Stomach (tissue), 9 donors: Measurements from ENCODE around the gene CARD10. TPM values are rescaled to one million over a fixed set of nuclear protein-coding genes. Genes with fewer than 3 reads are reported as not detected.

Source experiments
- DNase-seq, 2 donors: peaks; one replicate each; pipeline versions ENCODE4 v3.0.0 to v3.0.0-alpha.2; 2013 to 2019
- H3K27ac ChIP-seq, 5 donors: fragments of 200-600 bp in 4 of 5; sonication (generic) in 4 of 5; one replicate each; pipeline ENCODE4 v1.5.1; 2013 to 2019; ENCODE audit warnings: mild to moderate bottlenecking in 1 of 5, moderate library complexity in 1 of 5
- H3K27me3 ChIP-seq, 3 donors: fragments of 200-600 bp; sonication (generic); one replicate each; pipeline ENCODE4 v1.5.1; 2017 to 2019; ENCODE audit warnings: mixed run types in 1 of 3
- H3K36me3 ChIP-seq, 4 donors: fragments of 200-600 bp; sonication (generic); 1 replicate in 3 of 4; 2 replicates in 1 of 4; pipeline ENCODE4 v1.5.1; 2016 to 2019
- H3K4me1 ChIP-seq, 4 donors: fragments of 200-600 bp; sonication (generic); one replicate each; pipeline ENCODE4 v1.5.1; 2016 to 2019
- H3K4me3 ChIP-seq, 4 donors: fragments of 200-600 bp; sonication (generic) in 3 of 4; one replicate each; pipeline ENCODE4 v1.5.1; 2016 to 2019; ENCODE audit warnings: mild to moderate bottlenecking in 1 of 4
- H3K9me3 ChIP-seq, 4 donors: fragments of 200-600 bp; sonication (generic); one replicate each; pipeline ENCODE4 v1.5.1; 2016 to 2019
- EP300 ChIP-seq: sonication (generic); formaldehyde crosslinking; IDR thresholded peaks from one replicate; pipeline ENCODE4 v1.6.1; 2017; ENCODE audit warnings: antibody characterized with exemption
- POLR2A ChIP-seq, 4 donors: fragments of 450-650 bp; IDR thresholded peaks; one replicate each; pipeline ENCODE4 v1.6.1; 2016; ENCODE audit warnings: antibody characterized with exemption in 4 of 4, control low read depth in 2 of 4, mild to moderate bottlenecking in 1 of 4, moderate library complexity in 1 of 4
- POLR2AphosphoS5 ChIP-seq, 3 donors: sonication (generic); formaldehyde crosslinking; IDR thresholded peaks; one replicate each; pipeline ENCODE4 v1.6.1; 2016; ENCODE audit warnings: antibody characterized with exemption in 3 of 3
- WGBS, 5 donors: extraction: QIAGEN DNeasy Blood & Tissue Kit in 3 of 5; methylation state at CpG; one replicate each; pipeline versions ENCODE4 v1.1.5 to v1.1.7; 2013 to 2018; 5-methylcytosine and 5-hydroxymethylcytosine counted together
- intact Hi-C: fragments of 100-400 bp; cut with DNase I; formaldehyde crosslinking; loops from one replicate; pipeline ENCODE4 v1.15.1; 2023; ENCODE audit warnings: low total_unique reads
- polyA plus RNA-seq, 3 donors: library from polyadenylated mRNA; stranded (reverse); fragments of 200-250 nt; gene quantifications; one replicate each; pipeline ENCODE4 v1.2.3, GENCODE V29; 2013
- total RNA-seq, 5 donors: library from RNA; depleted of rRNA; stranded (reverse); fragments of >200 nt; gene quantifications; one replicate each; pipeline versions ENCODE4 v1.1.0 to v1.2.3, GENCODE V29; 2014 to 2016
- TF ChIP-seq, protein P1 (sequence below), 7 experiments: fragments of 450-650 bp in 4 of 7; fragments of 200-600 bp in 3 of 7; sonication (generic) in 3 of 7; IDR thresholded peaks; one replicate each; pipeline ENCODE4 v1.5.1; 2016 to 2019; ENCODE audit warnings: antibody characterized with exemption in 7 of 7, control low read depth in 2 of 7, mild to moderate bottlenecking in 1 of 7
- donor health status: healthy with polysubstance abuse.
- donor health status: Bipolar disorder and iron deficiency.
- donor health status: healthy.

The CARD10 gene
- total and polyA plus RNA-seq, 8 donors = 5.5 to 120 (median 15.7) TPM

DNA sequence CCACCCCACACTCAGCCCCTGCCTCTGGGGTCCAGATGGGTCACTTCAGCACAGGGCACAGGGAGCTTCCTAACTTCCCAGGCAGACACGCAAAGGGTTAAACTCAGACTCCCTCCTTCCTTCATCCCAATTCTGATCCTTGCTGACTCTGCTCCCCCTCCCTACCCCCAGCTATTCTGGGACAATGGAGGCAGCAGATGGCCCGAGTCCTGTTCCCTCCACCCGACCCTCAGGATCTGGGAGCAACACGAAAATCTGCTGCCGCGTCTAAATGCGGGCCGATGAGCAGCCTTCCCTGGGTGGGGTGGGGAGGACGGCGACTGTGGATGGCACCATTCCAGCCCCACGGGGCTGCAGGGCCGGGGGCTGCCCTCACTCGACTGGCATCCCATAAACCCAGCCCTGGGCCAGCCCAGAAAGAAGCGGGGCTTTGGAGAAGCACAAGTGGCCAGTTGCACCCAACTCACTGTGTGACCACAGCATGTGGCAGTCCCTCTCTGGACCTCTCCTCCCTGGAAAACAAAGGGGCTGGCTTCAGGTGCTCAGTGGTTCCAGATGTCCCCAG is 51.7 kb downstream of the CARD10 start:
- peak in 1 of 2 donors; percentile 6 for DNase-seq
- intact Hi-C loops = no loop called here
- H3K4me3 ChIP-seq = no peak overlapping the region
- no peak overlapping the region for H3K27ac ChIP-seq
- H3K36me3 ChIP-seq = peaks cover 0 to 15% (median 0%) of the 10 kb centered on the region in 4 donors
- peaks cover 0 to 66% (median under 1%) of the 10 kb centered on the region in 3 donors for H3K27me3 ChIP-seq
- TF ChIP-seq EP300 = no peak
- TF ChIP-seq, protein P1, sequence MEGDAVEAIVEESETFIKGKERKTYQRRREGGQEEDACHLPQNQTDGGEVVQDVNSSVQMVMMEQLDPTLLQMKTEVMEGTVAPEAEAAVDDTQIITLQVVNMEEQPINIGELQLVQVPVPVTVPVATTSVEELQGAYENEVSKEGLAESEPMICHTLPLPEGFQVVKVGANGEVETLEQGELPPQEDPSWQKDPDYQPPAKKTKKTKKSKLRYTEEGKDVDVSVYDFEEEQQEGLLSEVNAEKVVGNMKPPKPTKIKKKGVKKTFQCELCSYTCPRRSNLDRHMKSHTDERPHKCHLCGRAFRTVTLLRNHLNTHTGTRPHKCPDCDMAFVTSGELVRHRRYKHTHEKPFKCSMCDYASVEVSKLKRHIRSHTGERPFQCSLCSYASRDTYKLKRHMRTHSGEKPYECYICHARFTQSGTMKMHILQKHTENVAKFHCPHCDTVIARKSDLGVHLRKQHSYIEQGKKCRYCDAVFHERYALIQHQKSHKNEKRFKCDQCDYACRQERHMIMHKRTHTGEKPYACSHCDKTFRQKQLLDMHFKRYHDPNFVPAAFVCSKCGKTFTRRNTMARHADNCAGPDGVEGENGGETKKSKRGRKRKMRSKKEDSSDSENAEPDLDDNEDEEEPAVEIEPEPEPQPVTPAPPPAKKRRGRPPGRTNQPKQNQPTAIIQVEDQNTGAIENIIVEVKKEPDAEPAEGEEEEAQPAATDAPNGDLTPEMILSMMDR (IDR thresholded peaks at IDR 0.05) = no peak
- 59 to 69% (median 63%) methylated on average over 14 of the region's 14 CpGs for WGBS, 5 donors
- no peaks in the 10 kb centered on the region for H3K9me3 ChIP-seq
- H3K4me1 ChIP-seq = peaks cover 0 to 3% (median 0%) of the 10 kb centered on the region in 4 donors

DNA sequence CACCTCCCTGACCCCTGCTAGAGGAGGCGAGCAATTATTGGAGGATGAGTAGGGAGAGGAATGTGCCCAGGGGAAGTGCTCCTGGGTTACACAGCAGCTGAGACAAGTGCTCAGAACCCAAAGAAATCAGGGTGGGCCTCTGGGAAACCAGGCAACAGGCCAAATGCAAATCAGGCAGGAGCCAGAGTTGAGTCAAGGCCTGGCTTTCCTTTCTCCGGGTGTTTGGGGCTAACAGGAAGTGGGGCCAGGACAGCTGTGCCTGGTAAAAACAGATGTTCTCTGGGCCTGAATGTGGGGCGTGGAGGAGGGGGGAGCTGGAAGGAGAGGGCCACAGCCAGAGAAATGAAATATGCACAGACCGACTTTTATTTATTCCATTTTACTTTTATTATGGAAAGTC is 55.0 kb downstream of the CARD10 start:
- Histone ChIP-seq H3K27me3 (peaks cover 0 to 82% (median 0%) of the 10 kb centered on the region in 3 donors), H3K36me3 (peaks cover 0 to 6% (median 0%) of the 10 kb centered on the region in 4 donors), H3K4me1 (peaks cover 0 to 4% (median 0%) of the 10 kb centered on the region in 4 donors), H3K27ac (no peak overlapping the region), H3K4me3 (no peak overlapping the region), H3K9me3 (no peaks in the 10 kb centered on the region)
- DNase-seq = peak in 1 of 2 donors; percentile 60
- TF ChIP-seq POLR2A (IDR thresholded peaks at IDR 0.05) (no peak), EP300 (no peak), POLR2AphosphoS5 (IDR thresholded peaks at IDR 0.05) (no peak)
- TF ChIP-seq, protein P1 (IDR thresholded peaks at IDR 0.05) = no peak
- intact Hi-C loops = no loop called here
- 30 to 49% (median 40%) methylated on average over 4 of the region's 4 CpGs for WGBS, 5 donors

DNA sequence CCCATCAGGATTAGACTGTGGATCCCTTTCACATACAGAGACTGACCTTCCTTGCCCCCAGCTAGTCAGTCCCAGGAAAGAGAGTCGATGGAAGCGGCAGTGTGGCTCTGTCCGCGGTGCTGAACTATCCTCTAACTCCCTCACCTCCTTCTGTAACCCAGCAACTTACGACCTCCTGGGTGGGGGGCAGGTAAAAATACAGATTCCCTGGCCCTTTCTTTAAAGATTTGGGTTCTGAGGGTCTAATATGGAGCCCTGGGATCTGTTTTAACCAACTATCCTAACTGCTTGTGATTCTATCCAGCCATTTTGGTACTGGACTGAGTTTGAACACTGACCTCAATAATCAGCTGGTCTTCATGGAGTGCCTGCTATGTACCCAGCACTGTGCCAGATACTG is 56.2 kb downstream of the CARD10 start:
- Histone ChIP-seq H3K27me3 (peaks cover 0 to 80% (median 0%) of the 10 kb centered on the region in 3 donors), H3K4me1 (peaks cover 0 to 16% (median 2%) of the 10 kb centered on the region in 4 donors), H3K36me3 (peaks cover 0 to 6% (median 0%) of the 10 kb centered on the region in 4 donors), H3K9me3 (no peaks in the 10 kb centered on the region), H3K27ac (no peak overlapping the region), H3K4me3 (no peak overlapping the region)
- TF ChIP-seq, protein P1 (IDR thresholded peaks at IDR 0.05) = no peak
- TF ChIP-seq POLR2AphosphoS5 (IDR thresholded peaks at IDR 0.05) = no peak
- TF ChIP-seq EP300 = no peak
- no peak for TF ChIP-seq POLR2A (IDR thresholded peaks at IDR 0.05)
- 10 to 19% (median 15%) methylated on average over 5 of the region's 5 CpGs for WGBS, 5 donors
- intact Hi-C loops = no loop called here
- peak in 1 of 2 donors; percentile 83 for DNase-seq

DNA sequence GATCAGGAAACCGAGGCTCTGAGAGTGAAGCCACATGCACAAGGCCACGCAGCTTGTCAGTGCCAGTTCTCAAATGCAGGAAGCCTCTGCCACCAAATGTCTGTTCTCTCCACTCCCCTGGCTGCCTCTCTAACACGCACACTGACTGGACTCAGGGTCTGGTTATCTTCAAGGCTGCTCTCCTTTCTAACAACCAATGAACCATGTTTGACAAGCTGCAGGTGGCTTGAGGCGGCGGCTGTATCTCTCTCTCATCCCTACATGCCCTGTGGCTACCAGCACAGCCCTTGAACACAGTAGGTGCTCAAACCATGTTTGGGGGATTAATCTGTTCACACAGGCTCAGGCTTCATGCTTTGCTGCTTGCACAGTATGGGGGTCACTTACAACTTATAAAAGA is 56.8 kb downstream of the CARD10 start:
- peaks cover 0 to 20% (median 3%) of the 10 kb centered on the region in 4 donors for H3K4me1 ChIP-seq
- peaks cover 0 to 6% (median 0%) of the 10 kb centered on the region in 4 donors for H3K36me3 ChIP-seq
- H3K4me3 ChIP-seq = no peak overlapping the region
- peaks cover 0 to 78% (median 0%) of the 10 kb centered on the region in 3 donors for H3K27me3 ChIP-seq
- TF ChIP-seq, protein P1 (IDR thresholded peaks at IDR 0.05) = no peak
- TF ChIP-seq POLR2AphosphoS5 (IDR thresholded peaks at IDR 0.05) = no peak
- TF ChIP-seq POLR2A (IDR thresholded peaks at IDR 0.05) = no peak
- TF ChIP-seq EP300 = no peak
- intact Hi-C loops = no loop called here
- H3K9me3 ChIP-seq = no peaks in the 10 kb centered on the region
- DNase-seq = peak in 1 of 2 donors; percentile 28
- 41 to 68% (median 60%) methylated on average over 4 to 5 of the region's 5 CpGs for WGBS, 5 donors
- no peak overlapping the region for H3K27ac ChIP-seq
